Measurements from ENCODE around the gene USP53. TPM values are rescaled to one million over a fixed set of nuclear protein-coding genes. Genes with fewer than 3 reads are reported as not detected.

Gene USP53
- total and polyA plus RNA-seq, 9 of the 15 experiments (the other 6 are each of a cell fraction or from before 2014, with no cell fraction given) = 2.9 to 9.6 (median 8.3) TPM

DNA sequence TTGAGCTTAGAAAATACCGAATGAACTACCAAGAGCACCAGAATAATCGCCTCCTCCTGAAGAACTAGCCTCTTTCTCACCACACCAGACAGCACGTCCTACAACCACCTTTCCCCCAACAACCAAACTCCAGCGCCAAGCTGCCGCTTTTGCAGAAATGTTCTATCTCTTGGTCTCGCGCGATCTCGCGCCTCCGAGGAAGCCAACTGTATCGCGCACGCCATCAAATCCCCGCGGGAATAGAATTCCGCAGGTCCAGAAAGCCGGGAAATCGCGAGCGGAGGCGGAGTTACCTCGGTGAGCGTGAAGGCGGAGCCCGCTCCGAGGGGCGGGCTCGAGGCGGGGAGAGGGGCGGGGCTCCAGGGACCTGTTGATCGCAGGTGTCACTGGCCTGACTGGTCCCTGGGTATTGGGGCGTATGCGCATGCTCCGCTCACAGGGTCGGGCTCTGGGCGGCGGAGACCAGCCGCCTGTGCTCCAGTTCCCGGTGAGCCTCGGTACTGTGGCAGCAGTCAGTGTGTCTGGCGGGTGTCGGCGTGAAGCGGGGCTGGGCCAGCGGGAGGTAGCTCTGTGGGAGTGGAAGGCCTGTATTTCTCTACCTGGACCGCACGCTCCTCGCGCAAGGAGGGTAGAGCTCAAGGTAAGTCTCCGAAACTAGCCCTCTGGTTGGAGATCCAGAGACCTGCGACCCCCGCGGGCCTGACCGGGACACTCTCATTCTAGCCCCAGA is at the start of gene USP53 (continued):
- TF ChIP-seq ZNF57 (CRISPR knock-in tag; IDR thresholded peaks at IDR 0.05) (no peak), SMARCB1 (IDR thresholded peaks at IDR 0.05; ENCODE audit: insufficient read length, low read depth) (no peak), ETS2 (tag; IDR thresholded peaks at IDR 0.05; ENCODE audit: borderline replicate concordance, poor library complexity, severe bottlenecking) (no peak), LCOR (CRISPR knock-in tag; IDR thresholded peaks at IDR 0.05) (peak; percentile 14; the same call in 1 of the 2 replicates), PHF21A (IDR thresholded peaks at IDR 0.05; ENCODE audit: borderline replicate concordance, low read depth) (no peak), ZNF232 (CRISPR knock-in tag; IDR thresholded peaks at IDR 0.05) (no peak), ZNF445 (CRISPR knock-in tag; IDR thresholded peaks at IDR 0.05; ENCODE audit: low read depth) (no peak), NFYB (IDR thresholded peaks at IDR 0.05; ENCODE audit: extremely low read depth, insufficient read length) (no peak), HDAC6 (IDR thresholded peaks at IDR 0.05; ENCODE audit: low read depth, low read length) (no peak), BRF1 (IDR thresholded peaks at IDR 0.05; ENCODE audit: borderline replicate concordance, extremely low read depth, insufficient read length) (no peak), ARID1B (IDR thresholded peaks at IDR 0.05) (no peak), CCNT2 (IDR thresholded peaks at IDR 0.05; ENCODE audit: borderline replicate concordance, extremely low read depth, insufficient read length, low read depth, low read length) (peak; percentile 23), IFI16 (CRISPR knock-in tag; IDR thresholded peaks at IDR 0.05) (no peak), ZNF253 (CRISPR knock-in tag; conservative IDR thresholded peaks at IDR 0.05) (no peak), THRAP3 (IDR thresholded peaks at IDR 0.05; ENCODE audit: borderline replicate concordance) (no peak), LARP7 (IDR thresholded peaks at IDR 0.05) (no peak), CREM (IDR thresholded peaks at IDR 0.05; ENCODE audit: low read depth) (no peak; the same call in 1 of the 2 replicates), STAT5B (CRISPR knock-in tag; IDR thresholded peaks at IDR 0.05) (no peak)
- TF ChIP-seq, protein P1, sequence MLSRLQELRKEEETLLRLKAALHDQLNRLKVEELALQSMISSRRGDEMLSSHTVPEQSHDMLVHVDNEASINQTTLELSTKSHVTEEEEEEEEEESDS (CRISPR knock-in tag; IDR thresholded peaks at IDR 0.05) = no peak
- TF ChIP-seq, protein P2, sequence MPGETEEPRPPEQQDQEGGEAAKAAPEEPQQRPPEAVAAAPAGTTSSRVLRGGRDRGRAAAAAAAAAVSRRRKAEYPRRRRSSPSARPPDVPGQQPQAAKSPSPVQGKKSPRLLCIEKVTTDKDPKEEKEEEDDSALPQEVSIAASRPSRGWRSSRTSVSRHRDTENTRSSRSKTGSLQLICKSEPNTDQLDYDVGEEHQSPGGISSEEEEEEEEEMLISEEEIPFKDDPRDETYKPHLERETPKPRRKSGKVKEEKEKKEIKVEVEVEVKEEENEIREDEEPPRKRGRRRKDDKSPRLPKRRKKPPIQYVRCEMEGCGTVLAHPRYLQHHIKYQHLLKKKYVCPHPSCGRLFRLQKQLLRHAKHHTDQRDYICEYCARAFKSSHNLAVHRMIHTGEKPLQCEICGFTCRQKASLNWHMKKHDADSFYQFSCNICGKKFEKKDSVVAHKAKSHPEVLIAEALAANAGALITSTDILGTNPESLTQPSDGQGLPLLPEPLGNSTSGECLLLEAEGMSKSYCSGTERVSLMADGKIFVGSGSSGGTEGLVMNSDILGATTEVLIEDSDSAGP (CRISPR knock-in tag; IDR thresholded peaks at IDR 0.05) = no peak
- TF ChIP-seq, protein P3, sequence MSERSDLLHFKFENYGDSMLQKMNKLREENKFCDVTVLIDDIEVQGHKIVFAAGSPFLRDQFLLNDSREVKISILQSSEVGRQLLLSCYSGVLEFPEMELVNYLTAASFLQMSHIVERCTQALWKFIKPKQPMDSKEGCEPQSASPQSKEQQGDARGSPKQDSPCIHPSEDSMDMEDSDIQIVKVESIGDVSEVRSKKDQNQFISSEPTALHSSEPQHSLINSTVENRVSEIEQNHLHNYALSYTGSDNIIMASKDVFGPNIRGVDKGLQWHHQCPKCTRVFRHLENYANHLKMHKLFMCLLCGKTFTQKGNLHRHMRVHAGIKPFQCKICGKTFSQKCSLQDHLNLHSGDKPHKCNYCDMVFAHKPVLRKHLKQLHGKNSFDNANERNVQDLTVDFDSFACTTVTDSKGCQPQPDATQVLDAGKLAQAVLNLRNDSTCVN (CRISPR knock-in tag; IDR thresholded peaks at IDR 0.05) = peak; percentile 66; the same call in 1 of the 2 replicates
